H1 (cell line): ENCODE data around the gene ZBTB26. TPM values are rescaled to one million over a fixed set of nuclear protein-coding genes. Genes with fewer than 3 reads are reported as not detected.

Experiments used
- CTCF ChIA-PET: fragments of 300-600 bp; sonication (Branson Sonifier 250); formaldehyde crosslinking; loops from one replicate; lab custom pipeline; 2021; ENCODE audit not compliant: partially characterized antibody; lab: Charles Lee
- POLR2A ChIA-PET: fragments of 300-600 bp; sonication (Branson Sonifier 250); formaldehyde crosslinking; loops from one replicate; lab custom pipeline; 2021; ENCODE audit warnings: inconsistent platforms; ENCODE audit not compliant: partially characterized antibody; lab: Charles Lee
- DNase-seq, 2 experiments: peaks; one replicate each; pipeline versions ENCODE4 v3.0.0 to v3.0.0-alpha.2; 2010 to 2022; ENCODE audit warnings: low spot score in 2 of 2, low read depth in 1 of 2, mixed read lengths in 1 of 2
- FAIRE-seq: peaks from 2 replicates; lab custom pipeline; 2011; peaks lifted over from hg19 to GRCh38; lab: Jason Lieb, UNC
- H2AFZ ChIP-seq: 2 replicates; pipeline ENCODE4 v1.8.1; 2012; ENCODE audit warnings: low read length, inconsistent platforms
- H2AK5ac ChIP-seq: 2 replicates; pipeline ENCODE4 v1.6.1; 2013; ENCODE audit warnings: low read depth, low read length
- H2BK120ac ChIP-seq: replicated peaks from 2 replicates; pipeline ENCODE3; 2013; ENCODE audit warnings: low read depth, low read length, inconsistent platforms
- H2BK12ac ChIP-seq: 2 replicates; pipeline ENCODE4 v1.6.1; 2013; ENCODE audit warnings: low read depth, low read length
- H2BK15ac ChIP-seq: 2 replicates; pipeline ENCODE4 v1.6.1; 2013; ENCODE audit warnings: low read length
- H2BK20ac ChIP-seq: 2 replicates; pipeline ENCODE4 v1.6.1; 2013; ENCODE audit warnings: low read length
- H2BK5ac ChIP-seq: 2 replicates; pipeline ENCODE4 v1.6.1; 2013; ENCODE audit warnings: low read depth, low read length
- H3K14ac ChIP-seq: 2 replicates; pipeline ENCODE4 v1.6.1; 2013; ENCODE audit warnings: inconsistent platforms; ENCODE audit not compliant: insufficient read length
- H3K18ac ChIP-seq: 2 replicates; pipeline ENCODE4 v1.6.1; 2013; ENCODE audit warnings: low read length; ENCODE audit errors: extremely low read depth
- H3K23ac ChIP-seq: 2 replicates; pipeline ENCODE4 v1.6.1; 2013; ENCODE audit warnings: inconsistent platforms; ENCODE audit not compliant: insufficient read length
- H3K23me2 ChIP-seq: 2 replicates; pipeline ENCODE4 v1.6.1; 2013; ENCODE audit warnings: low read depth, low read length
- H3K27ac ChIP-seq: 2 replicates; pipeline ENCODE4 v1.6.1; 2011; ENCODE audit warnings: low read depth, low read length, inconsistent platforms
- H3K27me3 ChIP-seq, 4 experiments: replicated peaks in 1 of 4; 1 replicate in 1 of 4; 2 replicates in 3 of 4; pipeline versions ENCODE4 v1.6.1 to v1.8.1; 2011 to 2013; ENCODE audit warnings: low read length in 3 of 4, mild to moderate bottlenecking in 3 of 4, inconsistent platforms in 2 of 4, mixed read lengths in 2 of 4, moderate library complexity in 1 of 4; ENCODE audit not compliant: control insufficient read depth in 3 of 4, insufficient read depth in 3 of 4; ENCODE audit errors: extremely low read depth in 1 of 4
- H3K36me3 ChIP-seq, 4 experiments: 2 replicates each; pipeline versions ENCODE4 v1.6.1 to v1.8.1; 2011 to 2013; ENCODE audit warnings: mild to moderate bottlenecking in 4 of 4, low read length in 3 of 4, moderate library complexity in 2 of 4, control low read depth in 1 of 4, inconsistent platforms in 1 of 4; ENCODE audit not compliant: insufficient read depth in 4 of 4, control insufficient read depth in 2 of 4
- H3K4ac ChIP-seq: replicated peaks from 2 replicates; pipeline ENCODE3; 2013; ENCODE audit warnings: low read length, low read depth, mixed read lengths, inconsistent platforms; ENCODE audit not compliant: insufficient read length
- H3K4me1 ChIP-seq, 4 experiments: replicated peaks in 1 of 4; 1 replicate in 1 of 4; 2 replicates in 3 of 4; pipeline versions ENCODE4 v1.6.1 to v1.8.1; 2011 to 2013; ENCODE audit warnings: low read length in 3 of 4, inconsistent platforms in 2 of 4, mixed read lengths in 1 of 4; ENCODE audit not compliant: insufficient read depth in 4 of 4, control insufficient read depth in 3 of 4
- H3K4me2 ChIP-seq, 2 experiments: 2 replicates each; pipeline versions ENCODE4 v1.6.1 to v1.8.1; 2011 to 2013; ENCODE audit warnings: low read depth in 2 of 2, low read length in 2 of 2, control low read depth in 1 of 2, inconsistent platforms in 1 of 2, mild to moderate bottlenecking in 1 of 2; ENCODE audit not compliant: insufficient read depth in 1 of 2
- H3K4me3 ChIP-seq, 4 experiments: fragments of 200-600, 300-600 bp in 1 of 4; sonication (generic), shearing (Covaris generic), sonication (Bioruptor Twin) in 1 of 4; 2 replicates each; pipeline versions ENCODE4 v1.5.1 to v1.8.1; 2011 to 2016; ENCODE audit warnings: low read length in 4 of 4, low read depth in 3 of 4, control low read depth in 2 of 4, inconsistent platforms in 2 of 4, mild to moderate bottlenecking in 2 of 4, mixed read lengths in 1 of 4, moderate library complexity in 1 of 4; ENCODE audit not compliant: insufficient read depth in 2 of 4; ENCODE audit errors: extremely low read depth in 1 of 4
- H3K56ac ChIP-seq: replicated peaks from 2 replicates; pipeline ENCODE3; 2013; ENCODE audit warnings: low read depth, mild to moderate bottlenecking, mixed read lengths, low read length, inconsistent platforms; ENCODE audit not compliant: insufficient read length
- H3K79me1 ChIP-seq: 2 replicates; pipeline ENCODE4 v1.6.1; 2013; ENCODE audit warnings: low read depth, low read length, control low read depth
- H3K79me2 ChIP-seq, 2 experiments: 2 replicates each; pipeline versions ENCODE4 v1.6.1 to v1.8.1; 2012 to 2013; ENCODE audit warnings: low read length in 2 of 2, mild to moderate bottlenecking in 2 of 2, inconsistent platforms in 1 of 2; ENCODE audit not compliant: insufficient read depth in 2 of 2, control insufficient read depth in 1 of 2
- H3K9ac ChIP-seq, 4 experiments: replicated peaks in 1 of 4; 1 replicate in 1 of 4; 2 replicates in 3 of 4; pipeline versions ENCODE4 v1.6.1 to v1.8.1; 2011 to 2013; ENCODE audit warnings: low read depth in 3 of 4, low read length in 3 of 4, control low read depth in 2 of 4, mild to moderate bottlenecking in 2 of 4, moderate library complexity in 2 of 4, inconsistent platforms in 1 of 4; ENCODE audit errors: extremely low read depth in 1 of 4
- H3K9me3 ChIP-seq, 2 experiments: 2 replicates each; pipeline versions ENCODE4 v1.6.1 to v1.8.1; 2012 to 2013; ENCODE audit warnings: mild to moderate bottlenecking in 2 of 2, moderate library complexity in 2 of 2, control low read depth in 1 of 2, inconsistent platforms in 1 of 2, low read depth in 1 of 2, low read length in 1 of 2, mixed read lengths in 1 of 2; ENCODE audit not compliant: insufficient read depth in 2 of 2
- H4K20me1 ChIP-seq, 2 experiments: replicated peaks in 1 of 2; 2 replicates each; pipeline versions ENCODE3 to v1.8.1; 2011 to 2013; ENCODE audit warnings: inconsistent platforms in 2 of 2, low read length in 2 of 2, mild to moderate bottlenecking in 1 of 2; ENCODE audit not compliant: insufficient read depth in 2 of 2, control insufficient read depth in 1 of 2
- H4K5ac ChIP-seq: 2 replicates; pipeline ENCODE4 v1.6.1; 2013; ENCODE audit warnings: low read length, low read depth, mixed read lengths, inconsistent platforms; ENCODE audit not compliant: insufficient read length
- H4K8ac ChIP-seq: 2 replicates; pipeline ENCODE4 v1.8.0; 2013; ENCODE audit warnings: mild to moderate bottlenecking, moderate library complexity, low read length, inconsistent platforms; ENCODE audit not compliant: insufficient read depth; ENCODE audit errors: extremely low read depth
- H4K91ac ChIP-seq: replicated peaks from 2 replicates; pipeline ENCODE3; 2013; ENCODE audit warnings: low read length, mixed read lengths, inconsistent platforms; ENCODE audit not compliant: insufficient read length
- ASH2L ChIP-seq: fragments of 200-600, 300-600 bp; sonication (generic); IDR thresholded peaks from one replicate; pipeline ENCODE4 v1.7.1; 2017; ENCODE audit warnings: low read length
- BACH1 ChIP-seq: IDR thresholded peaks from 2 replicates; pipeline ENCODE4 v1.6.1; 2012; ENCODE audit warnings: low read length, improper control_type of control experiment
- EP300 ChIP-seq, 2 experiments: IDR thresholded peaks; 1 replicate in 1 of 2; 2 replicates in 1 of 2; pipeline ENCODE4 v1.6.1; 2011 to 2012; ENCODE audit warnings: low read depth in 2 of 2, low read length in 2 of 2, mild to moderate bottlenecking in 2 of 2, borderline replicate concordance in 1 of 2, inconsistent platforms in 1 of 2, moderate library complexity in 1 of 2
- EZH2 ChIP-seq: fragments of 200-600 bp; sonication (generic); IDR thresholded peaks from 2 replicates; pipeline ENCODE4 v1.7.1; 2012; ENCODE audit warnings: low read depth, mild to moderate bottlenecking, moderate library complexity, low read length, inconsistent platforms; ENCODE audit not compliant: severe bottlenecking
- NRF1 ChIP-seq: IDR thresholded peaks from 2 replicates; pipeline ENCODE4 v1.6.1; 2011; ENCODE audit warnings: mild to moderate bottlenecking, low read depth, low read length, improper control_type of control experiment
- PHF8 ChIP-seq: fragments of 200-600 bp; sonication (generic); conservative IDR thresholded peaks from 2 replicates; pipeline ENCODE4 v1.7.1; 2012; ENCODE audit warnings: low read depth, mild to moderate bottlenecking, inconsistent platforms, low read length, moderate library complexity
- RNF2 ChIP-seq: fragments of 200-900, 300-1000 bp; sonication (generic); IDR thresholded peaks from 2 replicates; pipeline ENCODE4 v1.7.1; 2016; ENCODE audit warnings: borderline replicate concordance, low read depth, mild to moderate bottlenecking, antibody characterized with exemption, low read length; ENCODE audit not compliant: poor library complexity, severe bottlenecking; ENCODE audit errors: missing control alignments
- RXRA ChIP-seq: IDR thresholded peaks from 2 replicates; pipeline ENCODE4 v1.6.1; 2011; ENCODE audit warnings: low read depth, mild to moderate bottlenecking, low read length, moderate library complexity; ENCODE audit not compliant: insufficient read depth
- SIX5 ChIP-seq: IDR thresholded peaks from 2 replicates; pipeline ENCODE4 v1.6.1; 2011; ENCODE audit warnings: mild to moderate bottlenecking, low read depth, low read length
- SRF ChIP-seq: IDR thresholded peaks from 2 replicates; pipeline ENCODE4 v1.6.1; 2011; ENCODE audit warnings: mild to moderate bottlenecking, low read depth, low read length, moderate library complexity
- YY1 ChIP-seq: IDR thresholded peaks from 2 replicates; pipeline ENCODE4 v1.6.1; 2011; ENCODE audit warnings: low read depth, mild to moderate bottlenecking, low read length
- WGBS, 2 experiments: shearing (Covaris generic) in 1 of 2; methylation state at CpG; one replicate each; pipeline versions ENCODE4 v1.1.6 to v1.1.7; 2013 to 2015; ENCODE audit warnings: low lambda C conversion rate in 2 of 2, mixed read lengths in 2 of 2, inconsistent platforms in 1 of 2, low coverage in 1 of 2, missing lambda C conversion rate in 1 of 2; ENCODE audit not compliant: insufficient replicate concordance in 2 of 2, insufficient coverage in 1 of 2, insufficient read length in 1 of 2; ENCODE audit errors: extremely low coverage in 1 of 2, missing lambda C conversion rate in 1 of 2; 5-methylcytosine and 5-hydroxymethylcytosine counted together
- polyA plus RNA-seq, 7 experiments: library from polyadenylated mRNA; depleted of rRNA in 3 of 7; stranded (reverse) in 5 of 7; unstranded in 2 of 7; fragments of >200 nt in 5 of 7; fragments of 200-250 nt in 2 of 7; gene quantifications; 1 replicate in 5 of 7; 2 replicates in 1 of 7; 4 replicates in 1 of 7; pipeline versions ENCODE4 v1.2.1 to v1.2.3, GENCODE V29; 2011 to 2013; ENCODE audit warnings: missing spikeins in 2 of 7, mixed read lengths in 2 of 7
- total RNA-seq: library from RNA; stranded (reverse); fragmentation: NEBNext Ultra II Directional; extraction: Animal tissue kit (Norgen Biotek cat#: 25700); gene quantifications from 2 replicates; pipeline ENCODE4 v1.2.1, GENCODE V29; 2021
- TF ChIP-seq, protein P1 (sequence below): IDR thresholded peaks from 2 replicates; pipeline ENCODE4 v1.6.1; 2011; ENCODE audit warnings: low read depth, mild to moderate bottlenecking, low read length; ENCODE audit not compliant: insufficient read depth

Gene ZBTB26
- total and polyA plus RNA-seq, 2 of the 8 experiments (the other 6 are each of a cell fraction or from before 2014, with no cell fraction given), result 5.7 to 7.4 TPM

DNA sequence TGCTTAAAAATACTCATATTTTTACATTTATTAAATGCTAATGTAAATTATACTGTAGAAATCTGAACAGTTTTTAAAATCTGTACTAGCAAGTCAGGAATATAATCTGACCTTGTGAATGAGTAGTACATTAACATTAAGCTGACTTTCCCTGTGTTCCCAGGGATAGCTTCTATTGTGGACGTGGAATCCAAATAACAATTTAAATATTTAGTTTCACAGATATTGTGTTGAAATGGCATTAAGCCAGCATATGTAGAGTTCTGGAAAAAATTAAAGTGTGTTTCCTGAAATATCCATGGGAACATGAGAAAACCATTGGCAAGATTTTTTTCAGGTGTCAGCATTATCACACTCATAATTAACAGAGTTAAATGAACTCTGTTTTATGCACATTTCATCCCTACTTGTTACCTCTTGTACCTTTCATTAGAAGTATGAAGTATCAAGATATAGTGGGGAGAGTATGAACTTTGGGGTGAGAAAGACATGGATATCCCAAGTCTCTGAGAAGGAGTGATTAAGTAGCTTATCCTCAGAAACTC lies 15.2 kb upstream of the ZBTB26 start:
- Histone ChIP-seq H2BK12ac (no peak overlapping the region), H3K79me2 (peaks cover 40 to 98% of the 10 kb centered on the region in 2 experiments), H3K27me3 (no peaks in the 10 kb centered on the region), H3K9ac (no peak overlapping the region), H3K9me3 (no peaks in the 10 kb centered on the region), H3K79me1 (no peaks in the 10 kb centered on the region), H2BK5ac (no peak overlapping the region), H3K4me2 (no peak overlapping the region), H3K4ac (no peak overlapping the region), H3K23ac (no peak overlapping the region), H3K18ac (no peak overlapping the region), H4K8ac (no peak overlapping the region), H3K36me3 (peaks cover 0 to 4% (median 0%) of the 10 kb centered on the region in 4 experiments; a peak in 1 of 8 replicates), H2BK120ac (no peak overlapping the region), H3K56ac (no peak overlapping the region), H3K27ac (no peak overlapping the region), H4K91ac (no peak overlapping the region), H2AK5ac (no peak overlapping the region), H4K5ac (no peak overlapping the region), H3K23me2 (no peaks in the 10 kb centered on the region), H3K14ac (no peak overlapping the region), H2BK20ac (no peak overlapping the region), H4K20me1 (peaks cover 3 to 4% of the 10 kb centered on the region in 2 experiments), H2AFZ (no peak overlapping the region), H3K4me1 (peaks cover 0 to 19% (median 2%) of the 10 kb centered on the region in 4 experiments; a peak in 4 of 7 replicates), H3K4me3 (no peak overlapping the region), H2BK15ac (no peak overlapping the region)
- ChIA-PET CTCF (interaction anchor here (0.6 kb wide), 1 partner anchor 1464 kb away, joined by 4 read pairs; no protein-coding TSS in a partner anchor), POLR2A (interaction anchor here (1.2 to 1.6 kb wide), 3 partner anchors 10 to 34 kb away, joined by 6 to 7 read pairs (median 7); partner anchors contain the start of genes ZBTB26 and ZBTB6)
- FAIRE-seq (no peak), DNase-seq (no peak)
- 67% methylated on average over 1 of the region's 1 CpG; no CpG with 5 or more reads in 1 of the 2 experiments for WGBS, 2 experiments
- no peak for TF ChIP-seq PHF8
- no peak for TF ChIP-seq ASH2L
- no peak for TF ChIP-seq BACH1
- no peak for TF ChIP-seq NRF1
- TF ChIP-seq EZH2, result no peak
- no peak for TF ChIP-seq EP300 (IDR thresholded peaks at IDR 0.05; ENCODE audit: borderline replicate concordance in 1 of 2, low read depth in 2 of 2, low read length in 2 of 2)
- no peak for TF ChIP-seq SIX5
- no peak for TF ChIP-seq SRF
- no peak for TF ChIP-seq RXRA
- TF ChIP-seq, protein P1, sequence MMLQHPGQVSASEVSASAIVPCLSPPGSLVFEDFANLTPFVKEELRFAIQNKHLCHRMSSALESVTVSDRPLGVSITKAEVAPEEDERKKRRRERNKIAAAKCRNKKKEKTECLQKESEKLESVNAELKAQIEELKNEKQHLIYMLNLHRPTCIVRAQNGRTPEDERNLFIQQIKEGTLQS, result no peak
- TF ChIP-seq RNF2, result no peak
- no peak for TF ChIP-seq YY1
